Islet precursor cell (in vitro differentiated cells): ENCODE measurements around the gene ANKRD11.
"Not testable (repeated sequence)": the region's sequence is repeated elsewhere in the genome, so short reads cannot be mapped to it uniquely, and the experiment has no call there.

ENCODE experiments used
- DNase-seq: peaks from one replicate; pipeline ENCODE4 v3.0.0-alpha.2; 2018

ANKRD11 gene

DNA sequence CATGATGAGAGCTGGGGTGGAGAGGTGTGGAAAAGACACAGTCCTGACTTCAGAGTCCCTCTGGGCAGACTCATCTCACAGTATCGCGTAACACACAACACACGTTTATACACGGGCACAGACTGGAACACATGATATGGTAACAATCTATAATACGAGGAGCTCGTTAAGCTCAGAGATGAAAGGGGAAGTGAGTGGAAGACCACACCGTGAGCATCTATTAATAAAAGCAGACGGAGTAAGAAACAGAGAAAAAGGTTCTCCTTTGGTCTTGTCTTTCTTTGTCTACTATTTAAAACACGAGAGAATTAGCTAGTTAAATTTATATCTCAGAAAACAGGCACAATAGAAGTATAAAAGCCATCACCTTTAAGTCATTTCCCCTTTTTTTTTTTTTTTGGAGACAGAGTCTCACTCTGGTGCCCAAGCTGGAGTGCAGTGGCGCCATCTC lies 13.5 kb downstream of the ANKRD11 start:
- no peak for DNase-seq

DNA sequence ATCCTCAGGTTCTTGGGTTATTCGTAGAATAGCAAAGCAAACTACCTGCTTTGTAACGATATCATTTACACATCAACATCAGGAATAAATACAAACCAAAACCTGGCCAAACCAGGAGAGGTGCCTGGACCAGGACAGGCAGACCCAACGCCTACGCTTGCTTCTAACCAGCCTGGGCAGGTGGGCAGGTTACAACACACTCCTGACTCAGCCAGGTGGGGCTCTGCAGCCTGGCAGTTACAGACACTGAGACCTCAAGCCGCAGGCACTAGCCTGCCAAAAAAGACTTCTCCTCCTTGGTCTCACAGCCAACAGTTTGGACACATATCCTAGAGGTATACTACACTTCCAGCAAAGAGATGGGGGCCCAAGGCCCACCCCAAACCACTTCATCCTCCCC lies 14.0 kb downstream of the ANKRD11 start:
- DNase-seq = peak; percentile 60

DNA sequence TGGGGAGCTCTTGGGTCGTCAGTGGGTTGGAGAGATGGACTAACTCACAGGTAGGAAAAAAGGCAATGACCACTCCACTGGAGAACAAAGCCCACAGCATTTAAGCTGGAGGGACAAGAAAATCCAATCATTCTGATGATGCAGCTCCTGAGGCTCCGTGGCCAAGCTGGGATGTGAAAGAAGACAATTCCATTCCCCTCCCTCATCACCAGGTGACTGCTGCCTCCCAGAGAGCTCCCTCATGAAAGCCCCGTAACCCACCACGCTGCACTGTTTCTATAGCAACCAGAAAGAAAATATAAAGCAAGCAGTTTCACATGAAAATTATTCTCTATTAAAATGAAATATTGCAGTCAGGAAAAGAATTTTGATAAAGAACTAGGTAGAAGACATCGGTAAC lies 15.2 kb downstream of the ANKRD11 start:
- no peak for DNase-seq

DNA sequence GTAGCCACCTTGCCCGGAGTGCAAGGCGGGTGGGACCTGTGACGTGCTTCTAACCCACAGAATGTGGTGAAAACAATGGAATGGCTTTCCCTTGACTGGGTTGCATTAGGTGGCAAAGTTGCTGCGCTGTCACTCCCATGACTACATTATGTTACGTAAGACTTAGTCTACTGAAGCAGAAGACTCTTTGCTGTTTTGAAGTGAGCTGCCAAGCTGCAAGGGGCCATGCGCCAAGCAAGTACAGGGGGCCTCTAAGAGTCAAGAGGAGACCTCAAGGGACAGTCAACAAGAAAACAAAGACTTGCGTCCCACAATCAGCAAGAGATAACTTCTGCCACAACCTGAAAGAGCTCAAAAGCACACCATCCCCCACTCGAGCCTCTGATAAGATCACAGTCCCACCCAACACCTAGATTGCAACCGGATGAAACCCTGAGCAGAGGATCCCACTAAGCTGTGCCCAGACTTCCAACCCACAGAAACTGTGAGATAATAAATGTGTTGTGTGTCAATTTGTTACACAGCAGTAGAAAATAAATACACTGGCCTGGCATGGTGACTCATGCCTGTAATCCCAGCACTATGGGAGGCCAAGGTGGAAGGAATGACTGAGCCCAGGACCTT lies 16.5 kb downstream of the ANKRD11 start:
- no peak for DNase-seq

DNA sequence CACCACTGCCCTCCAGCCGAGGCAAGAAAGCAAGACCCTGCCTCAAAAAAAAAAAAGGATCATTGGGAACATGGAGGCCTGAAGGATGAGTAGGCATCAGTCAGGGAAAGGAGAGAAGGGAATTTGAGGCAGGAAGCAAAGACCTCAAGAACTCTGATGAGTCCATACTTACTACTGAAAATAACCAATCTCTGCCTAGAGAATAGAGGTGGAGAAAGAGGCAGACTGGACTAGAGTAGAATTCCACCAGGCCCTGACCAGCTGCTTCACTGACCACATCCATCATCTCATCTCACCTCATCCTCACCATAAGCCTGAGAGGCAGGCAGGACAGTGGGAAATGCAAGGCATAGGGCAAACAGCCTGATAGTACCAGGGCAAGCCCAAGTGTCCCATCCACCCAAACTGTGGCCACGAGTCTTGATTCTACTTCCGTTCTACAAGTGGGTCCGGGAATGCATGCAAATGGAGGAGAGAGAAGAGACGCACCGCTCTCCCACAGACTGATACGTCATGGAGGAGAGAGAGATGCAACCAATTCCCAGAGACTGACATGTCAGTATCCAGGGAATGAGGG lies 17.1 kb downstream of the ANKRD11 start:
- DNase-seq = no peak

DNA sequence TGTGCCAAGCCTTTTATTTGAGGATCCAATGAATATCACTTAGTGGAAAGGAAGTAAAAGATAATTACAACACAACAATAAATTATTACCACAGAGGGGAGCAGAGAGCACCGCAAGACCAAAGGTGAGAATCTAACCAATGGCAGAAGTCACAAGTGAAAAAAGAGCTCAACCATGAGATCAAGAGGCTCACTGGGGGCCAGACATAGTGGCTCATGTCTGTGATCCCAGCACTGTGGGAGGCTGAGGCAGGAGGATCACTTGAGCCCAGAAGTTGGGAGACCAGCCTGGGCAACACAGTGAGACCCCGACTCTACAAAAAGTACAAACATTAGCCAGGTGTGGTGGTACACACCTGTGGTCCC lies 17.7 kb downstream of the ANKRD11 start:
- DNase-seq = no peak

DNA sequence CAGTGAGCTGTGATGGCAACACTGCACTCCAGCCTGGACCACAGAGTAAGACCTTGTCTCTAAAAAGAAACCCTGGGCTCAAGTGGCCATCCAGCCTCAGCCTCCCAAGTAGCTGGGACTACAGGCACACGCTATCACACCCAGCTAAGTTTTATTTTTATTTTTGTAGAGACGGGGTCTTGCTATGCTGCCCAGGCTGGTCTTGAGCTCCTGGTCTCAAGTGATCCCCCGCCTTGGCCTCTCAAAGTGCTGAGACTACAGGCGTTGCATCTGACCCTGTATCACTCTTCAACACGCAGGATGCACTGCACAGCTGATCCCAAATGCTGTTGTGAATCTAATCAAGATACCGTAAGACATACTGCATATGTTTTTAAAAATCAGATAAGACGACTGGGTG lies 23.0 kb downstream of the ANKRD11 start:
- DNase-seq = no peak

DNA sequence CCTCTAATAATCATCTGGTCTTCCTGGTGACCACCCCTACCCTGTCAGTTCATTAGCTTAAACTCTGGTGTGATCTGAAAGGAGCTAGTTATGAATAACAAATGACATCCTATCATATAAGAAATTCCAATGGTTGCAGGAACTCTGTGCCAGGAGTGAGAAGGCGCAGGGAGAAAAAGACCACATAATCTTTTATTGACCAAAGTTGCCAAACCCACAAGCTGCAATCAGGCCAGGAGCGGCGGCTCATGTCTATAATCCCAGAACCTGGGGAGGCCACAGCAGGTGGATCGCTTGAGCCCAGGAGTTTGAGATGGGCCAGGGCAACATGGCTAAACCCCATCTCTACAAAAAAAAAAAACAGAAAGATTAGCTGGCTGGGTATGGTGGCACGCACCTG lies 23.4 kb downstream of the ANKRD11 start:
- DNase-seq = no peak

DNA sequence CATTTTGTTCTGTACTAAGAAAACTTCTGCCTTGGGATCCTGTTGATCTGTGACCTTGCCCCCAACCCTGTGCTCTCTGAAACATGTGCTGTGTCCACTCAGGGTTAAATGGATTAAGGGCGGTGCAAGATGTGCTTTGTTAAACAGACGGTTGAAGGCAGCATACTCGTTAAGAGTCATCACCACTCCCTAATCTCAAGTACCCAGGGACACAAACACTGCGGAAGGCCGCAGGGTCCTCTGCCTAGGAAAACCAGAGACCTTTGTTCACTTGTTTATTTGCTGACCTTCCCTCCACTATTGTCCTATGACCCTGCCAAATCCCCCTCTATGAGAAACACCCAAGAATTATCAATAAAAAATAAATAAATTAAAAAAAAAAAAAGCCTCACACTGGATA lies 27.0 kb downstream of the ANKRD11 start:
- not testable (repeated sequence) for DNase-seq

DNA sequence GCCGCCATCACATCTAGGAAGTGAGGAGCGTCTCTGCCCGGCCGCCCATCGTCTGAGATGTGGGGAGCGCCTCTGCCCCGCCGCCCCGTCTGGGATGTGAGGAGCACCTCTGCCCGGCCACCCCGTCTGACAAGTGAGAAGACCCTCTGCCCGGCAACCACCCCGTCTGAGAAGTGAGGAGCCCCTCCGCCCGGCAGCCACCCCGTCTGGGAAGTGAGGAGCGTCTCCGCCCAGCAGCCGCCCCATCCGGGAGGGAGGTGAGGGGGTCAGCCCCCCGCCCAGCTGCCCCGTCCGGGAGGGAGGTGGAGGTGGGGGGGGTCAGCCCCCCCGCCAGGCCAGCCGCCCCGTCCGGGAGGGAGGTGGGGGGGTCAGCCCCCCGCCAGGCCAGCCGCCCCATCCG lies 27.7 kb downstream of the ANKRD11 start:
- DNase-seq = not testable (repeated sequence)

DNA sequence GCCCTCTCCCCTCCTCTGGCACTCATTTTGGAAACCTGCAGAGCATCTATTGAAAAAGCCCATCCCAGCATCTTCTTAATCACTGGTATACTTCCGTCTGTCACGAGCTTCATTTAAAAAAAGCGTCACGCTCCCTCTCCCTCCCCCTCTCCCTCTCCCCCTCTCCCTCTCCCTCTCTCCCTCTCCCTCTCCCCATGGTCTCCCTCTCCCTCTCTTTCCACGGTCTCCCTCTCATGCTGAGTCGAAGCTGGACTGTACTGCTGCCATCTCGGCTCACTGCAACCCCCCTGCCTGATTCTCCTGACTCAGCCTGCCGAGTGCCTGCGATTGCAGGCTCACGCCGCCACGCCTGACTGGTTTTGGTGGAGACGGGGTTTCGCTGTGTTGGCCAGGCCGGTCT lies 28.5 kb downstream of the ANKRD11 start:
- DNase-seq = not testable (repeated sequence)

DNA sequence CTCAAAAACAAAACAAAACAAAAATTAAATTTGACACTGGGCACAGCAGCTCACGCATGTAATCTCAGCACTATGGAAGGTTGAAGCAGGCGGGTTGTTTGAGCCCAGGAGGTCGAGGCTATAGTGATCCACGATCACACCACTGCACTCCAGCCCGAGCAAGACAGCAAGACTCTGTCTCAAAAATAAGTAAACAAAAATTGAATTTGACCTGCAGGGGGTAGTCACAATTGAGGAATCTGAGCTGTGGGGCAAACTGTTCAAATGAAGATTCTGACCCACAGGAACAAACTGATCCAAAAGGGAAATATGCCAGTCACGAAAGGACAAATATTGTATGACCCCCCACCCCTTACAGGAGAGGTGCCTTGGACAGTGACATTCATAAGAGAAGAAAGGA lies 29.8 kb downstream of the ANKRD11 start:
- no peak for DNase-seq

DNA sequence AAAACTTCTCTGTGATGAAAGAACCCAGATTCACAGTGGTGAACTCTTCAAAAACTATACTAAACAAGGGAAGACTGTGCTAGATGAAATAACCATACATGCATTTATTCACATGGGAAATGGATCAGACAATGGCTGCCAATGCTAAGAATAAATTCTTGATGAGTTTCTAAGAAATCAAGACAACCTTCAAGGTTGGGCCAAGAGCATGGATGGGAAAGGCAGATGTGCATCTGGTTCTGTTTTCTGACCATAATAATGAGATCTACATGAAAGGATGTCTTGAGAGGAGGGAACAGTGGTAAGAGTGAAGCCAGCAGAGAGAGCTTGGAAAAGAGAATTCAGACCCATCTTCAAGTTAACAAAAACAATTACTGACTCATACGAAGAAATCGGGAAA lies 31.4 kb downstream of the ANKRD11 start:
- no peak for DNase-seq

DNA sequence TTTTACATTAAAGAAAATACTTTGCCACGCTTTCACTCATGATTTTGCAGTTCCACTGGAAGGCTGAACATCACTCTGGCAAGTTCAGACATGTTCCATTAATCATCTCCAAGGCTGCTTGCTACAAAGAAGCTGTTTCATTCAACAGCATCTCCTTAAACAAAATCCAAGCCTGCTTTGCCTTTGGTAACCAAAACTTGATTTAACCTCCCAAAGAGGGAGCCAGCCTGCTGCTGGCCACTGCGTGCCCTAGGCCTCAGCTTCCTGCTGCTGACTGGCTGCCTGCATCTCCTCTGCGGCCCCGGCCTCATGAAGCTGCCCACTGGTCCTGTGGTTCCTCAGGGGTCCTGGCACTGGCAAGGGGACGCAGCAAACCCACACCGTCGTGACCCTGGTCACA lies 31.8 kb downstream of the ANKRD11 start:
- DNase-seq = no peak

DNA sequence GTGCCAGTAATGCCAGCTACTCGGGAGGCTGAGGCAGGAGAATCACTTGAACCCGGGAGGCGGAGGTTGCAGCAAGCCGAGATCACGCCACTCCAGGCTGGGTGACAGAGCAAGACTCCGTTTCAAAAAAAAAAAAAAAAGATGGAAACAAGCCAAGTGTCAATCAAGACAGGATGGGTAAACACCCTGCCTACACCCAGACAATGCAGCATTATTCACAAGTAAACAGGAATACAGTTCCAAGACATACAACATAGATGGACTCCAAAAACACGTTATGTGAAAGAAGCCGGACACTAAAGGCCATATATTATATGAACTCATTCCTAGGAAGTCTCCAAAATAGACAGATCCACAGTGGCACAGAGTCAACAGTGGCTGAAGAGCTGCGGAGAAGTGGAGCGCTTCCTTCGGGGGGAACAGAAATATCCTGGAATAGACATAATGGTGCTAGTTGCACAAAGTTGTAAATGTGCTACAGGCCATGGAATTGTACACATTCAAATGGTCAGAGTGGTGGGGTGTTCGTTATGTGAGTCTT lies 33.9 kb downstream of the ANKRD11 start:
- DNase-seq = no peak

DNA sequence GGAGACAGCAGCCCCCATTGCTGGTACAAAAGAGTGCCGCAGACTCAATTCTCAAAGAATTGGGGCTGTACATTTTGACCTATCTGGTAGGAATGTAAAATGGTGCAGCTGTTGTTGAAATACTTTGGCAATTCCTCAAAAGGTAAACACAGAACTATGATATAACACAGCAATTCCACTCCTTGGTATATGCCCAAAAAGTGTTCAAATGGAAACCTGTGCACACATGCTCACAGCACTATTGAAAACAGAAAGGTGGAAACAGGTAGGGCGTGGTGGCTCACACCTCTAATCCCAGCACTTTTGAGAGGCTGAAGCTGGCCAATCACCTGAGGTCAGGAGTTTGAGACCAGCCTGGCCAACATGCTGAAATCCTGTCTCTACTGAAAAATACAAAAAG lies 34.7 kb downstream of the ANKRD11 start:
- DNase-seq = no peak

DNA sequence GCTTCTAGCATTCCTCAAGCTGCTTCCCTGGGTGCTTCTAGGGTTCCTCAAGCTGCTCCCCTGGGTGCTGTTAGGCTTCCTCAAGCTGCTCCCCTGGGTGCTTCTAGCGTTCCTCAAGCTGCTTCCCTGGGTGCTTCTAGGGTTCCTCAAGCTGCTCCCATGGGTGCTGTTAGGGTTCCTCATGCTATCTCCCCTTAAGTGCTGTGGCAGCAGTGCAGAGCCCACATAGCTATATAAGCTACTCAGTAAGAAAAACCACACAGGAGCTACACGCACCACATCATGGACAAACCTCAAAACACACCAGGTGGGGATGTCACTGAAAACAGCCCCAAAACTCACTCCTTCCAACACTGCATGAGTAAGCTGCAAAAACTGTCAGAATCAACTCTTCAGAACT lies 35.2 kb downstream of the ANKRD11 start:
- DNase-seq = no peak

DNA sequence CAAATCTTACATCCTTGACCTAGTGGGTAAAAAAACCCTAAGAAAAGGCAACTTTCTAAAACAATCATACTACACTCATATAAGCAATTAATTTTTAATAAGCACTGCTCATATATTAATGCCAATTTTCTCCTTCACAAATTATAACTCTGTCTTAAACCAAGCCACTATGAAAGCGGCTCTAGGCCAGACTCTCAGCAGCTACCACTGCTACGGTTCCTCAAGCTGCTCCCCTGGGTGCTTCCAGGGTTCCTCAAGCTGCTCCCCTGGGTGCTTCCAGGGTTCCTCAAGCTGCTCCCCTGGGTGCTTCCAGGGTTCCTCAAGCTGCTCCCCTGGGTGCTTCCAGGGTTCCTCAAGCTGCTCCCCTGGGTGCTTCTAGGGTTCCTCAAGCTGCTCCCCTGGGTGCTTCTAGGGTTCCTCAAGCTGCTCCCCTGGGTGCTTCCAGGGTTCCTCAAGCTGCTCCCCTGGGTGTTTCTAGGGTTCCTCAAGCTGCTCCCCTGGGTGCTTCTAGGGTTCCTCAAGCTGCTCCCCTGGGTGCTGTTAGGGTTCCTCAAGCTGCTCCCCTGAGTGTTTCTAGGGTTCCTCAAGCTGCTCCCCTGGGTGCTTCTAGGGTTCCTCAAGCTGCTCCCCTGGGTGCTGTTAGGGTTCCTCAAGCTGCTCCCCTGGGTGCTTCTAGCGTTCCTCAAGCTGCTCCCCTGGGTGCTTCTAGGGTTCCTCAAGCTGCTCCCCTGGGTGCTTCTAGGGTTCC lies 35.8 kb downstream of the ANKRD11 start:
- DNase-seq = not testable (repeated sequence)

DNA sequence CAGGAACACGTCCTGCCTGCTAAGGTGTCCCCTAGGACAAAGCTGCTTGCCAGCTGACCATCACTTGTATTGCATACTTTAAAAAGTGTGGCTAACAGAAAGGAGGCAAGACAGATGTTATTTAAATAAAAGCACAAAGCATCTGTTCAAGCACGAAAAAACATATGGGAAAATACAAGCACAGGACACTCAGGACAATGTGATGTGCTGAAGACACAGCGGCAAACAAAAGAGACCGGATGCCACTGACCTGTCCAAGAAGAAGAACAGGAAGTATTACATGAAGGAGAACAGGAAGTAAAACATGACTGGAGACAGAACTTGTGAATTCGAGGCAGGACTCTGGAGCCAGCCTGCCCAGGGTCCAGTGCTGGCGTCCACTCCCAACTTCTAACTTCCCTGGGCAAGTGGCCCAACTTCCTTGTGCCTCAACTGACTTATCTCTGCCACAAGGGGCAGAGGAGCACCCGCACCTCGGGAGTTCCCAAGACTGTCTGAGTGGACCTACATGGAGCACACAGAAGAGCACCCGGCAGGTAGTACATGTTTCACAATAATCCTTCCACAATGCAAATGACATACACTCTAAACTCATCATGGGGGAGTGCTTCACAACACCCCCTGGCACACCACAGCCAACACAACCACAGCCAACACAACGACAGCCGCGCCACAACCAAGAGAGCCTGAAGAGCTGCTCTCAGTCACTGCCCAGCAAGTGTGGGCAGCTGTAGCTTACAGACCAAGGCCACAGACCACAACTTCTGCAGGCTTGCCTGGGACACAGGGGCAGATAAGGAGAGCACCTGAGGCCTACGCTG lies 36.6 kb downstream of the ANKRD11 start:
- peak; percentile 59 for DNase-seq

DNA sequence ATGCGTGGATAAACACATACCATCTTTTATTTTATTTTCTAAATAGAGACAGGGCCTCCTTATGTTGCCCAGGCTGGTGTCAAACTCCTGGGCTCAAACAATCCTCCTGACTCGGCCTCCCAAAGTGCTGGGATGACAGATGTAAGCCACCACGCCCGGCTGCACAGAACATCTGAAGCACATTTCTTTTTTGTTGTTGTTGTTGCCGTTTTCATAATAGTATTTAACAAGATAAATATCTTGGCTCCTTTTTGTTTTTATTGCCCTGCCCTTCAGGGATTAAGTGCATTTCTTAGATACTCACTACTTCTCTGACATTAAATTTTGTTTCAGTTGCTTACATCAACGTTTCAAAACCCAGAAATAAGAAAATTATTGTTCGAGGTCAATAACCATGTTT lies 37.4 kb downstream of the ANKRD11 start:
- DNase-seq = no peak

DNA sequence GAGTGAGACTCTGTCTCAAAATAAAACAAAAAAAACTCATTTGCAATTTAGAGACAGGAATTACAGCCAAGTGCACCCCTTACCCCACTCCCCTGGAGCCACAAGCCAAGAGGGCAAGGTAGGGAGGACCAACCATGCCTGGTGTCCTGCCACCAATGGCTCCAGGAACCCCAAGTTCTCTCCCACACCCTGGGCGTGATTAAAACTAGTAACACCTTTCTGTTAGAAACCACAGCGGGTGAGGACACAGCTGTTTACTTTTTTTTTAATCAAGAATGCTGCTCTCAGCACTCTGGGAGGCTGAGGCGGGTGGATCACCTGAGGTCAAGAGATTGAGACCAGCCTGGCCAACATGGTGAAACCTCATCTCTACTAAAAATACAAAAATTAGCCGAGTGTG lies 38.1 kb downstream of the ANKRD11 start:
- DNase-seq = no peak

DNA sequence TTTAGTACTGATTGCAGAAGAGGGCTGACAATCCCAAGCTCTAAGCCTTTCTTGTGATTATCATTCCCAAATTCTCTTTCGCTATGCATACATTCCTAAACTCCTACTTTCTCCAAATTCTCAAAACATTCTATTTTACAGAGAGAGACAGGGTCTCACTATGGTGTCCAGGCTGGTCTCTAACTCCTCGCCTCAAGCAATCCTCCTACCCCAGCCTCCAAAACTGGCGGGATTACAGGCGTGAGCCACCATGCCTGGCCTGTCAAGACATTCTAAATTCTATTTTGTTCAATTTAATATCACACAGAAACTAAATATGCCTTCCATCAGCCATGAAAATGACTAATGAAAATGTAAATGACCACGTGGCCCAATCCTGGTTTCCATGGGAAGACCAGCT lies 39.8 kb downstream of the ANKRD11 start:
- no peak for DNase-seq

DNA sequence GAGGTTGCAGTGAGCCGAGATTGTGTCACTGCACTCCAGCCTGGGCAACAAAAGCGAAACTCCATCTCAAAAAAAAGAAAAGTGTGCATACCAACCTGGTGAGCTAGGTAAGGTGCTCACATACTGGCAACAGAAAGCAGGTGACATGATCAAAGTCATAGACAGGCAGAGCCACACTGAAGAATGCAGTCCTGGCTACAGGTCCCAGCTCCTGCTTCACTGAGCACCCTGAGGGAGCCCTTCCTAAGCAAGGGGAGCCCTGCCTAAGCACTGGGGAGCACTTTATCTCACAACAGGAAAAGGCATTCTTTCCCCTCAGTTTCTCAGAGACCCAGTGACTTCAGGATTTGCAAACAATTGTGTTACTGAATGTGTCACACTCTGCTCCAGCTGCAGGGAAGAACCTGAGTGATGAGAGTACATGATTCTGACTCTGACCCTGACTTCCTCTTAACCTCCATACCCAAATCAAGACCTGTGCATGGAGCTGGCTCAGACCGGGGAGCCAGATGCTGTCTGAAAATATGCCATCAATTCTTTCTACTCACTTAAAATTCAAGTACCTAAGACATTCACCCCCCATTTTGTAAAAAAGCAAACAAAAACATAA lies 40.5 kb downstream of the ANKRD11 start:
- DNase-seq = peak; percentile 67
